H4 (cell line): ENCODE results near the gene SLC7A11. TPM values are rescaled to one million over a fixed set of nuclear protein-coding genes. Genes with fewer than 3 reads are reported as not detected.

ENCODE experiments used
- DNase-seq: peaks from one replicate; pipeline ENCODE4 v3.0.0-alpha.2; 2015; ENCODE audit warnings: low spot score
- total RNA-seq: library from RNA; depleted of rRNA; stranded (reverse); fragments of >200 nt; shearing (Covaris generic); gene quantifications from 2 replicates; pipeline ENCODE4 v1.2.3, GENCODE V29; 2014

SLC7A11 gene
- total RNA-seq, 1 experiment from 2014 or later = 181 TPM

GRCh38 chr4:138162259-138162658 is 79.9 kb downstream of the SLC7A11 start:
- no peak for DNase-seq

GRCh38 chr4:138161351-138161750 is 80.8 kb downstream of the SLC7A11 start:
- DNase-seq = no peak

GRCh38 chr4:138158746-138159297 is 83.3 kb downstream of the SLC7A11 start:
- peak; percentile 60 for DNase-seq

GRCh38 chr4:138140879-138141278 is 101.3 kb downstream of the SLC7A11 start:
- no peak for DNase-seq

- no peak for DNase-seq
Measured at GRCh38 chr4:138138774-138139173, 103.4 kb downstream of the SLC7A11 start.

- no peak for DNase-seq
Measured at GRCh38 chr4:138135610-138136009, 106.5 kb downstream of the SLC7A11 start.

GRCh38 chr4:138118270-138118669 is 123.9 kb downstream of the SLC7A11 start:
- no peak for DNase-seq

- DNase-seq = no peak
Measured at GRCh38 chr4:138115053-138115452, 127.1 kb downstream of the SLC7A11 start.

- DNase-seq = no peak
Measured at GRCh38 chr4:138114434-138114833, 127.7 kb downstream of the SLC7A11 start.
